Ectodermal cell (in vitro differentiated cells): ENCODE measurements around the gene PSEN2.

ENCODE experiments used
- H3K27ac ChIP-seq: 2 replicates; pipeline ENCODE4 v1.7.0; 2013; ENCODE audit warnings: mild to moderate bottlenecking, low read depth, low read length; ENCODE audit not compliant: insufficient read depth, poor library complexity, severe bottlenecking
- H3K27me3 ChIP-seq: 2 replicates; pipeline ENCODE4 v1.7.0; 2013; ENCODE audit warnings: mild to moderate bottlenecking, low read length; ENCODE audit not compliant: insufficient read depth, control insufficient read depth, poor library complexity, severe bottlenecking
- H3K36me3 ChIP-seq: one replicate; pipeline ENCODE4 v1.7.0; 2013; ENCODE audit warnings: low read length; ENCODE audit not compliant: control insufficient read depth, insufficient read depth
- H3K4me1 ChIP-seq: one replicate; pipeline ENCODE4 v1.7.0; 2013; ENCODE audit warnings: low read length; ENCODE audit not compliant: control insufficient read depth, insufficient read depth
- H3K4me3 ChIP-seq: 2 replicates; pipeline ENCODE4 v1.7.0; 2013; ENCODE audit warnings: low read depth, low read length, control low read depth; ENCODE audit not compliant: insufficient read depth
- H3K9me3 ChIP-seq: 2 replicates; pipeline ENCODE4 v1.7.0; 2013; ENCODE audit warnings: mild to moderate bottlenecking, low read length, moderate library complexity; ENCODE audit not compliant: control insufficient read depth
- WGBS, 2 experiments: methylation state at CpG; one replicate each; pipeline ENCODE4 v1.1.7; 2013; ENCODE audit warnings: missing lambda C conversion rate in 2 of 2; 5-methylcytosine and 5-hydroxymethylcytosine counted together

Gene PSEN2

GRCh38 chr1:226874579-226875425 lies 4.4 kb downstream of the PSEN2 start:
- Histone ChIP-seq H3K27ac (no peak overlapping the region), H3K4me3 (no peak overlapping the region), H3K9me3 (no peaks in the 10 kb centered on the region), H3K4me1 (peaks cover 22% of the 10 kb centered on the region), H3K27me3 (peaks cover 16% of the 10 kb centered on the region), H3K36me3 (no peaks in the 10 kb centered on the region)
- 92 to 93% methylated on average over 12 of the region's 12 CpGs for WGBS, 2 experiments

- Histone ChIP-seq H3K27me3 (peaks cover 11% of the 10 kb centered on the region), H3K4me1 (peaks cover 22% of the 10 kb centered on the region), H3K36me3 (no peaks in the 10 kb centered on the region), H3K4me3 (no peak overlapping the region), H3K27ac (no peak overlapping the region), H3K9me3 (no peaks in the 10 kb centered on the region)
- WGBS, 2 experiments = 66 to 68% methylated on average over 11 of the region's 11 CpGs
Observed at GRCh38 chr1:226875641-226876295, 5.4 kb downstream of the PSEN2 start.

DNA sequence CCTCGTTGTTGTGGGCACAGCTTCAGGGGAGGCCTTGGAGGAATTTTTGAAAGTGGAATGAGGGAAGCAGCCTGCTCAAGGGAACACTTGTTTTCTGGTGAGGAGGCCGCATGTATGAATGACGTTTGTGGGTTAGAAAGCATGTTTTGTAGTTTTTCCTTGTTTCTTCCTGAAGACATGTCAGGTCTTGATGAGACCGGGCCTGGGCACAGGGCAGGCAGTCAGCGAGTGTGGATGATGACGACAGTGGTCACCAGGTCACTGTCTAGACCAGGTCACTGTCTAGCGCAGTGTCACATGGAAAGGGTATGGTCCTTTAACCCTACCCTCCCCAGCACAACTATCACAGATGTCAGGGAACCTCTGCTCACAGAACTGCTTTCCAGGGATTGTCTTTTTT lies 7.3 kb downstream of the PSEN2 start:
- no peaks in the 10 kb centered on the region for H3K27me3 ChIP-seq
- no peak overlapping the region for H3K4me3 ChIP-seq
- WGBS, 2 experiments = 92 to 94% methylated on average over 7 of the region's 7 CpGs
- H3K27ac ChIP-seq = no peak overlapping the region
- no peaks in the 10 kb centered on the region for H3K36me3 ChIP-seq
- peaks cover 12% of the 10 kb centered on the region for H3K4me1 ChIP-seq
- H3K9me3 ChIP-seq = no peaks in the 10 kb centered on the region

GRCh38 chr1:226880372-226881287 lies 10.2 kb downstream of the PSEN2 start:
- no peaks in the 10 kb centered on the region for H3K9me3 ChIP-seq
- no peaks in the 10 kb centered on the region for H3K36me3 ChIP-seq
- no peak overlapping the region for H3K27ac ChIP-seq
- no peak overlapping the region for H3K4me3 ChIP-seq
- 93 to 94% methylated on average over 14 of the region's 14 CpGs for WGBS, 2 experiments
- no peaks in the 10 kb centered on the region for H3K4me1 ChIP-seq
- no peaks in the 10 kb centered on the region for H3K27me3 ChIP-seq

- no peaks in the 10 kb centered on the region for H3K27me3 ChIP-seq
- H3K9me3 ChIP-seq = no peaks in the 10 kb centered on the region
- 94 to 95% methylated on average over 15 of the region's 15 CpGs for WGBS, 2 experiments
- no peaks in the 10 kb centered on the region for H3K36me3 ChIP-seq
- H3K4me3 ChIP-seq = no peak overlapping the region
- no peak overlapping the region for H3K27ac ChIP-seq
- H3K4me1 ChIP-seq = no peaks in the 10 kb centered on the region
Observed at GRCh38 chr1:226881515-226882185, 11.2 kb downstream of the PSEN2 start.

DNA sequence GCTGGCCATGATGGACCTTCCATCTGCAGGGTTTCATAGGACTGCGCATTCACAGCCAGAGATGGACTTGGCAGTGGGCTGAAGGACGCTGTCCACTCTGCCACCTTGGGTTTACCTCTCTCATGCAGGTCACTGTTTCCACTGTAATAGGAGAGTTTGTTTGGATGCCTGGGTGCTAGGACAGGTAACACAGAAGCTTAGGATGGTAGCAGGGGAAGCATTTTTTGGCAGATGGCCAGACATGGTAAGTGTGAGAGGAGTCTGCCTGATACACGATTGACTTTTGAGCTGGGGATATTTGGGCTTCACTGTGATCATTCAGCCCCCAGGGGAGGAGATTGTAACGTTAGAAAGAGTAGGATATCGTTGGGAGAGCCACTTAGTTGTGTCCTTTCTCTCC lies 11.8 kb downstream of the PSEN2 start:
- Histone ChIP-seq H3K36me3 (no peaks in the 10 kb centered on the region), H3K4me3 (no peak overlapping the region)

DNA sequence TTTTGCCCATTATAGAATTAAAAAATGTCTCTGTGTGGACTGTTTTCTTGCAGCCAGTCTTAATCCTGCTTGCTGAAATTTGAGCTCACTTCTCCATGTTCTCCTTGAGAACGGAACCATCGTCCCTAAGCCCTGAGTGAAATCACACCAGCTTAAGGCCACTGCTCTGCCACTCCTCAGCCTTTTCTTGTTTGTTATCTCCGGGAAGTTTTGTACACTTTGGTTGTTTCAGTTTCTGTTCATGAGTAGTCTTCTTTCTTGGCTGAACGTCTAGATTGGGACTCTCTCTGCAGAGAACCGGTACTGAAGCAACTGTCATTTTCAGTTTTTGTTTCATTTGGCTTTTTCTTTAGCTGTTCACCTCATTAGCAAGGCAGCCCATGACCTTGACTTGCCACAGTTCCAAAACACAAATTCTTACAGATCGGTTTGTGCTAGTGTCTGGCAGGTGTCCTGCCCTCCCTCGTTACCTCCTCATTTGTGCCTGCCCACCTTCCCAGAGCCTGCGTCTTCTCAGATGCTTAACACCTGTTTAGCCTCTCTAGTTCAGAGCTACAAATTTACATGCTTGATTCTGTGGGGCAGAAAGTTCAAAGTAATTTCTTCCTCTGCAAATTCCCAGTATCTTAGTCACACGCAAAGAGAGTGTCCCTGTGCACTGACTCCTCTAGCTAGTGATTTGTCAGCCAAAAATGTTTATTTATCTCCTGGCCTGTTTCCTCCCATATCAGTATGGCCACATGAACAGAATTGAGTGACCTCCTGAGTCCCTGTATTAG lies 12.4 kb downstream of the PSEN2 start:
- WGBS, 2 experiments = 92% methylated on average over 9 of the region's 9 CpGs
- Histone ChIP-seq H3K27me3 (no peaks in the 10 kb centered on the region), H3K36me3 (no peaks in the 10 kb centered on the region), H3K4me3 (no peak overlapping the region), H3K27ac (no peak overlapping the region), H3K4me1 (no peaks in the 10 kb centered on the region), H3K9me3 (no peaks in the 10 kb centered on the region)

More for the DNA sequence above, 11.8 kb downstream of the PSEN2 start:
- Histone ChIP-seq H3K4me1 (no peaks in the 10 kb centered on the region), H3K27me3 (no peaks in the 10 kb centered on the region), H3K27ac (no peak overlapping the region), H3K9me3 (no peaks in the 10 kb centered on the region)
- 92% methylated on average over 5 of the region's 5 CpGs for WGBS, 2 experiments

GRCh38 chr1:226883630-226884029 lies 13.2 kb downstream of the PSEN2 start:
- Histone ChIP-seq H3K9me3 (no peaks in the 10 kb centered on the region), H3K27ac (no peak overlapping the region), H3K36me3 (no peaks in the 10 kb centered on the region), H3K27me3 (no peaks in the 10 kb centered on the region), H3K4me1 (no peaks in the 10 kb centered on the region), H3K4me3 (no peak overlapping the region)
- 82 to 83% methylated on average over 16 of the region's 16 CpGs for WGBS, 2 experiments

GRCh38 chr1:226884116-226884625 lies 13.8 kb downstream of the PSEN2 start:
- H3K9me3 ChIP-seq = no peaks in the 10 kb centered on the region
- H3K27me3 ChIP-seq = no peaks in the 10 kb centered on the region
- WGBS, 2 experiments = 84 to 88% methylated on average over 6 of the region's 6 CpGs
- no peak overlapping the region for H3K27ac ChIP-seq
- H3K4me1 ChIP-seq = no peaks in the 10 kb centered on the region
- H3K36me3 ChIP-seq = no peaks in the 10 kb centered on the region
- no peak overlapping the region for H3K4me3 ChIP-seq
